ENCODE data around the gene RAB40C. TPM values are rescaled to one million over a fixed set of nuclear protein-coding genes. Genes with fewer than 3 reads are reported as not detected.

RAB40C gene
- total RNA-seq, 1 donor = 11.2 TPM

GRCh38 chr16:552171-552570 is 37.7 kb upstream of the RAB40C start:
- H3K79me2 ChIP-seq (ENCODE audit: insufficient read depth, low read length) = peaks cover 24% of the 10 kb centered on the region
- H3K36me3 ChIP-seq (ENCODE audit: insufficient read depth, low read length) = peaks cover 9% of the 10 kb centered on the region
- no peak overlapping the region for H3K4me3 ChIP-seq (ENCODE audit: insufficient read depth, low read length)
- peaks cover 6% of the 10 kb centered on the region for H3K4me1 ChIP-seq (ENCODE audit: insufficient read depth, low read length)
- H3K9me3 ChIP-seq (ENCODE audit: low read depth, low read length) = no peaks in the 10 kb centered on the region
- no peaks in the 10 kb centered on the region for H4K20me1 ChIP-seq (ENCODE audit: insufficient read depth, low read length)
- H3K27me3 ChIP-seq (ENCODE audit: insufficient read depth, low read length) = no peaks in the 10 kb centered on the region
- H3K4me2 ChIP-seq (ENCODE audit: insufficient read depth, low read length) = no peak overlapping the region
- no peak overlapping the region for H2AFZ ChIP-seq (ENCODE audit: low read length)
- TF ChIP-seq CTCF (IDR thresholded peaks at IDR 0.05; ENCODE audit: extremely low read depth, low read depth, low read length) = no peak
- H3K27ac ChIP-seq (ENCODE audit: low read depth, low read length) = no peak overlapping the region
- no peak for DNase-seq (ENCODE audit: insufficient read length, low spot score, missing footprints)

GRCh38 chr16:553601-554296 is 36.1 kb upstream of the RAB40C start:
- TF ChIP-seq CTCF (IDR thresholded peaks at IDR 0.05; ENCODE audit: extremely low read depth, low read depth, low read length) = no peak
- H3K9me3 ChIP-seq (ENCODE audit: low read depth, low read length) = no peaks in the 10 kb centered on the region
- H2AFZ ChIP-seq (ENCODE audit: low read length) = no peak overlapping the region
- no peaks in the 10 kb centered on the region for H4K20me1 ChIP-seq (ENCODE audit: insufficient read depth, low read length)
- no peak overlapping the region for H3K27ac ChIP-seq (ENCODE audit: low read depth, low read length)
- DNase-seq (ENCODE audit: insufficient read length, low spot score, missing footprints) = no peak
- no peak overlapping the region for H3K4me2 ChIP-seq (ENCODE audit: insufficient read depth, low read length)
- peaks cover 4% of the 10 kb centered on the region for H3K27me3 ChIP-seq (ENCODE audit: insufficient read depth, low read length)
- H3K4me3 ChIP-seq (ENCODE audit: insufficient read depth, low read length) = no peak overlapping the region
- peaks cover 6% of the 10 kb centered on the region for H3K4me1 ChIP-seq (ENCODE audit: insufficient read depth, low read length)
- peaks cover 7% of the 10 kb centered on the region for H3K36me3 ChIP-seq (ENCODE audit: insufficient read depth, low read length)
- H3K79me2 ChIP-seq (ENCODE audit: insufficient read depth, low read length) = peaks cover 12% of the 10 kb centered on the region

GRCh38 chr16:554297-554621 is 35.6 kb upstream of the RAB40C start:
- Histone ChIP-seq H2AFZ (ENCODE audit: low read length) (no peak overlapping the region), H3K4me2 (ENCODE audit: insufficient read depth, low read length) (no peak overlapping the region), H3K79me2 (ENCODE audit: insufficient read depth, low read length) (peaks cover 10% of the 10 kb centered on the region), H3K9me3 (ENCODE audit: low read depth, low read length) (no peaks in the 10 kb centered on the region), H3K36me3 (ENCODE audit: insufficient read depth, low read length) (peaks cover 7% of the 10 kb centered on the region), H3K27ac (ENCODE audit: low read depth, low read length) (no peak overlapping the region), H3K27me3 (ENCODE audit: insufficient read depth, low read length) (peaks cover 9% of the 10 kb centered on the region), H3K4me1 (ENCODE audit: insufficient read depth, low read length) (peaks cover 6% of the 10 kb centered on the region), H3K4me3 (ENCODE audit: insufficient read depth, low read length) (no peak overlapping the region), H4K20me1 (ENCODE audit: insufficient read depth, low read length) (no peaks in the 10 kb centered on the region)
- no peak for TF ChIP-seq CTCF (IDR thresholded peaks at IDR 0.05; ENCODE audit: extremely low read depth, low read depth, low read length)
- no peak for DNase-seq (ENCODE audit: insufficient read length, low spot score, missing footprints)

- Histone ChIP-seq H3K27me3 (ENCODE audit: insufficient read depth, low read length) (peaks cover 14% of the 10 kb centered on the region), H2AFZ (ENCODE audit: low read length) (no peak overlapping the region), H3K36me3 (ENCODE audit: insufficient read depth, low read length) (peaks cover 7% of the 10 kb centered on the region), H3K4me1 (ENCODE audit: insufficient read depth, low read length) (peaks cover 6% of the 10 kb centered on the region), H3K9me3 (ENCODE audit: low read depth, low read length) (no peaks in the 10 kb centered on the region), H3K4me2 (ENCODE audit: insufficient read depth, low read length) (no peak overlapping the region), H3K27ac (ENCODE audit: low read depth, low read length) (no peak overlapping the region), H4K20me1 (ENCODE audit: insufficient read depth, low read length) (no peaks in the 10 kb centered on the region), H3K79me2 (ENCODE audit: insufficient read depth, low read length) (peaks cover 7% of the 10 kb centered on the region), H3K4me3 (ENCODE audit: insufficient read depth, low read length) (no peak overlapping the region)
- no peak for TF ChIP-seq CTCF (IDR thresholded peaks at IDR 0.05; ENCODE audit: extremely low read depth, low read depth, low read length)
- DNase-seq (ENCODE audit: insufficient read length, low spot score, missing footprints) = peak; percentile 100
These were observed 35.1 kb upstream of the RAB40C start for GRCh38 chr16:554640-555365.
